ENCODE results near the gene PRKCA. TPM values are rescaled to one million over a fixed set of nuclear protein-coding genes. Genes with fewer than 3 reads are reported as not detected.

PRKCA gene
- total RNA-seq, 1 experiment from 2014 or later: 20.7 TPM

GRCh38 chr17:66560691-66561090 is 258.3 kb downstream of the PRKCA start:
- Mint-ChIP-seq H3K27me3 (ENCODE audit: insufficient read depth, unreplicated experiment) (no peaks in the 10 kb centered on the region), H3K27ac (ENCODE audit: low read depth, unreplicated experiment) (no peak overlapping the region), H3K4me1 (ENCODE audit: insufficient read depth, unreplicated experiment) (no peaks in the 10 kb centered on the region), H3K9me3 (ENCODE audit: unreplicated experiment) (no peaks in the 10 kb centered on the region), H3K36me3 (ENCODE audit: insufficient read depth, unreplicated experiment) (no peaks in the 10 kb centered on the region), H3K4me3 (ENCODE audit: unreplicated experiment) (no peak overlapping the region)
- CTCF ChIA-PET: no interaction called here
- DNase-seq (ENCODE audit: unreplicated experiment): no peak
- POLR2A ChIA-PET: no interaction called here
- TF ChIP-seq CTCF (IDR thresholded peaks at IDR 0.05; ENCODE audit: unreplicated experiment): no peak
- intact Hi-C loops (cut with micrococcal nuclease): loop anchor here (10.0 kb wide), 1 partner anchor 126 kb away; no protein-coding TSS in a partner anchor
- no TSS peak for BruUV-seq (replicated peaks)

DNA sequence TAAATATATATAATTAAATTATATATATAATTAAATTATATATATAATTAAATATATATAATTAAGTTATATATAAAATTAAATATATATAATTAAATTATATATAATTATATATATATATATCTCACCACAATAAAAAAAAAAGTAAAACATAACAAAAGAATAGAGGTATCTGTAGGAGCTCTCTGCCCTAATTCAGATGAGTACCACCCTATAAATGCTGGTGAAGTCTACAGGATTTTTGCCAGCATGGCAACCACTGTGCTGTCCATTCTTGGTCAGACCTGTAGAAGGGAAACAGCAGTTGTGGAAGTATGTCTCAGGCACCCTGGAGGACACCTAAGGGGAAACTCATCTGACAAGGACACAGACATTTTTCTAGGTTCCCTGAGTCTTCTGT is 259.7 kb downstream of the PRKCA start:
- intact Hi-C loops (cut with micrococcal nuclease): loop anchor here (10.0 kb wide), 1 partner anchor 127 kb away; no protein-coding TSS in a partner anchor
- Mint-ChIP-seq H3K27ac (ENCODE audit: low read depth, unreplicated experiment) (no peak overlapping the region), H3K36me3 (ENCODE audit: insufficient read depth, unreplicated experiment) (peaks cover 6% of the 10 kb centered on the region), H3K4me1 (ENCODE audit: insufficient read depth, unreplicated experiment) (peaks cover 2% of the 10 kb centered on the region), H3K4me3 (ENCODE audit: unreplicated experiment) (no peak overlapping the region), H3K9me3 (ENCODE audit: unreplicated experiment) (no peaks in the 10 kb centered on the region), H3K27me3 (ENCODE audit: insufficient read depth, unreplicated experiment) (no peaks in the 10 kb centered on the region)
- BruUV-seq (replicated peaks): no TSS peak
- ChIA-PET CTCF (interaction anchor here (0.6 kb wide), 1 partner anchor 80 kb away, joined by 3 read pairs; no protein-coding TSS in a partner anchor), POLR2A (interaction anchor here (1.2 kb wide), 1 partner anchor 262 kb away, joined by 3 read pairs; no protein-coding TSS in a partner anchor)
- no peak for TF ChIP-seq CTCF (IDR thresholded peaks at IDR 0.05; ENCODE audit: unreplicated experiment)
- DNase-seq (ENCODE audit: unreplicated experiment): no peak

DNA sequence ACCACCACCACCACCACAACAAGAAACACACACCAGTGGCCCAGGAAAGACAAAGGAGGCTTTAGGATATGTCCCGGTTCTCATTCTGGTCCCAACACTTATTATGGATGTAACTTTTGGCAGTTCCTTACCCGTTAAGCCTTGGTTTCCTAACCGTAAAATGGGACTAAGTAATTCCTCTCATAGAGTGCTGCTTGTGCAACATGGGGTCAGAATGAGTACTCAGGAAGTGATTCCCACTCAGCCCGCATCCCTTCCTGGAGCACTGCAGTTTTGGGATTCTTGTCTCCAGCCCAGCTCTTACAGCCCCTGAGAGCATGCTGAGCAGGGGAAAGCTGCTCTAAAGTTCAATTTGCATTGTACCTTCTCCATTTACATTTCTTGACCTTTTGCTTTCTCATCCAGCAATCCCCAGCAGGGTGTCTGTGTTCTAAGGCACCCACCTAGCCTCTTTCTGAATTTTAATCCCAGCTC is 262.6 kb downstream of the PRKCA start:
- Mint-ChIP-seq H3K36me3 (ENCODE audit: insufficient read depth, unreplicated experiment) (peaks cover 6% of the 10 kb centered on the region), H3K4me1 (ENCODE audit: insufficient read depth, unreplicated experiment) (peaks cover 11% of the 10 kb centered on the region), H3K27ac (ENCODE audit: low read depth, unreplicated experiment) (no peak overlapping the region), H3K9me3 (ENCODE audit: unreplicated experiment) (no peaks in the 10 kb centered on the region), H3K4me3 (ENCODE audit: unreplicated experiment) (no peak overlapping the region), H3K27me3 (ENCODE audit: insufficient read depth, unreplicated experiment) (no peaks in the 10 kb centered on the region)
- peak; percentile 26 for DNase-seq (ENCODE audit: unreplicated experiment)
- POLR2A ChIA-PET: interaction anchor here (1.3 kb wide), 1 partner anchor 264 kb away, joined by 4 read pairs; no protein-coding TSS in a partner anchor
- BruUV-seq (replicated peaks): no TSS peak
- CTCF ChIA-PET: interaction anchor here (0.6 kb wide), 1 partner anchor 290 kb away, joined by 3 read pairs; no protein-coding TSS in a partner anchor
- intact Hi-C loops (cut with micrococcal nuclease): loop anchor here (10.0 kb wide), 1 partner anchor 130 kb away; no protein-coding TSS in a partner anchor
- TF ChIP-seq CTCF (IDR thresholded peaks at IDR 0.05; ENCODE audit: unreplicated experiment): no peak

GRCh38 chr17:66567234-66568170 is 265.1 kb downstream of the PRKCA start:
- POLR2A ChIA-PET: interaction anchor here (0.8 to 1.5 kb wide), 3 partner anchors 22 to 99 kb away, joined by 3 to 4 read pairs (median 3); no protein-coding TSS in a partner anchor
- no TSS peak for BruUV-seq (replicated peaks)
- DNase-seq (ENCODE audit: unreplicated experiment): peak; percentile 83
- intact Hi-C loops (cut with micrococcal nuclease): loop anchor here (1.0 to 10.0 kb wide), 7 partner anchors 58 to 367 kb away; partner anchors contain the start of gene PRKCA
- Mint-ChIP-seq H3K9me3 (ENCODE audit: unreplicated experiment) (no peaks in the 10 kb centered on the region), H3K4me3 (ENCODE audit: unreplicated experiment) (no peak overlapping the region), H3K27ac (ENCODE audit: low read depth, unreplicated experiment) (peak overlapping the region; percentile 66), H3K36me3 (ENCODE audit: insufficient read depth, unreplicated experiment) (peaks cover 6% of the 10 kb centered on the region), H3K4me1 (ENCODE audit: insufficient read depth, unreplicated experiment) (peaks cover 11% of the 10 kb centered on the region), H3K27me3 (ENCODE audit: insufficient read depth, unreplicated experiment) (no peaks in the 10 kb centered on the region)
- peak; percentile 90 for TF ChIP-seq CTCF (IDR thresholded peaks at IDR 0.05; ENCODE audit: unreplicated experiment)
- CTCF ChIA-PET: interaction anchor here (0.6 to 2.1 kb wide), 21 partner anchors 10 to 367 kb away, joined by 3 to 12 read pairs (median 4); no protein-coding TSS in a partner anchor

Measured in MCF 10A (cell line).